ENCODE measurements around the gene RPRM.

DNA sequence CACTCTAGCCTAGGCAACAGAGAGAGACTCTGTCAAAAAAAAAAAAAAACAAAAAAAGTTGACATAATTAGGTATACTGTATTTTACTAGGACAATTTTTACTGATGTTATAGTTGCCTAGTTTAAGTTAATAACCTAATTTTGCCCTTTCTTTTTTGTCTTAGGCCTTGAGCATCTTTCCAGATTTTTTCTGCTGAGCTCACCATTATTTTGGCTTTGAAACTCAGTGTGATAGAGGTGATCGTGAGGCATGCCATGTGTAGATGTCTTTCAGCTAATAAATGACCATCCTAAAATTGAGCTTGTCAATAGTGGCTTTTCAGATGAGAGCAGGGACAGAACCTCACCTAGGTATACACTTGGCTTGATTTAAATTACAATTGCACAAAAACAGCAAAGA is 47.4 kb downstream of the RPRM start:
- TF ChIP-seq, protein P1, sequence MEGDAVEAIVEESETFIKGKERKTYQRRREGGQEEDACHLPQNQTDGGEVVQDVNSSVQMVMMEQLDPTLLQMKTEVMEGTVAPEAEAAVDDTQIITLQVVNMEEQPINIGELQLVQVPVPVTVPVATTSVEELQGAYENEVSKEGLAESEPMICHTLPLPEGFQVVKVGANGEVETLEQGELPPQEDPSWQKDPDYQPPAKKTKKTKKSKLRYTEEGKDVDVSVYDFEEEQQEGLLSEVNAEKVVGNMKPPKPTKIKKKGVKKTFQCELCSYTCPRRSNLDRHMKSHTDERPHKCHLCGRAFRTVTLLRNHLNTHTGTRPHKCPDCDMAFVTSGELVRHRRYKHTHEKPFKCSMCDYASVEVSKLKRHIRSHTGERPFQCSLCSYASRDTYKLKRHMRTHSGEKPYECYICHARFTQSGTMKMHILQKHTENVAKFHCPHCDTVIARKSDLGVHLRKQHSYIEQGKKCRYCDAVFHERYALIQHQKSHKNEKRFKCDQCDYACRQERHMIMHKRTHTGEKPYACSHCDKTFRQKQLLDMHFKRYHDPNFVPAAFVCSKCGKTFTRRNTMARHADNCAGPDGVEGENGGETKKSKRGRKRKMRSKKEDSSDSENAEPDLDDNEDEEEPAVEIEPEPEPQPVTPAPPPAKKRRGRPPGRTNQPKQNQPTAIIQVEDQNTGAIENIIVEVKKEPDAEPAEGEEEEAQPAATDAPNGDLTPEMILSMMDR (IDR thresholded peaks at IDR 0.05; ENCODE audit: low read length) = no peak
- TF ChIP-seq EZH2 (optimal IDR thresholded peaks at IDR 0.05; ENCODE audit: low read depth, low read length) = no peak
